ENCODE data around the gene RNASE8.

Gene RNASE8

GRCh38 chr14:21072781-21073339, 15.2 kb downstream of the RNASE8 start:
- DNase-seq (ENCODE audit: low read depth), result no peak

GRCh38 chr14:21073921-21074320, 16.3 kb downstream of the RNASE8 start:
- no peak for DNase-seq (ENCODE audit: low read depth)

DNA sequence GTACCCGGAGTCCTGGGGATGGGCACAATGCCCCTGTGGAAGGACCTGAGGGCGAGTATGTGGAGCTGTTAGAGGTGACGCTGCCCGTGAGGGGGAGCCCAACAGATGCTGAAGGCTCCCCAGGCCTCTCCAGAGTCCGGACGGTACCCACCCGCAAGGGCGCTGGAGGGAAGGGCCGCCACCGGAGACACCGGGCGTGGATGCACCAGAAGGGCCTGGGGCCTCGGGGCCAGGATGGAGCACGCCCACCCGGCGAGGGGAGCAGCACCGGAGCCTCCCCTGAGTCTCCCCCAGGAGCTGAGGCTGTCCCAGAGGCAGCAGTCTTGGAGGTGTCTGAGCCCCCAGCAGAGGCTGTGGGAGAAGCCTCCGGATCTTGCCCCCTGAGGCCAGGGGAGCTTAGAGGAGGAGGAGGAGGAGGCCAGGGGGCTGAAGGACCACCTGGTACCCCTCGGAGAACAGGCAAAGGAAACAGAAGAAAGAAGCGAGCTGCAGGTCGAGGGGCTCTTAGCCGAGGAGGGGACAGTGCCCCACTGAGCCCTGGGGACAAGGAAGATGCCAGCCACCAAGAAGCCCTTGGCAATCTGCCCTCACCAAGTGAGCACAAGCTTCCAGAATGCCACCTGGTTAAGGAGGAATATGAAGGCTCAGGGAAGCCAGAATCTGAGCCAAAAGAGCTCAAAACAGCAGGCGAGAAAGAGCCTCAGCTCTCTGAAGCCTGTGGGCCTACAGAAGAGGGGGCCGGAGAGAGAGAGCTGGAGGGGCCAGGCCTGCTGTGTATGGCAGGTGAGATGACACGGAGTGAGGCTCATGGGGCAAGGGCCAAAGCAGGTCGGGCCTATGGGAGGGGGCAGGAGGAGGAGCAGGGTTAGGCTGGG, 17.0 kb downstream of the RNASE8 start:
- no peak for DNase-seq (ENCODE audit: low read depth)

GRCh38 chr14:21075719-21076437, 18.3 kb downstream of the RNASE8 start:
- DNase-seq (ENCODE audit: low read depth), result no peak

DNA sequence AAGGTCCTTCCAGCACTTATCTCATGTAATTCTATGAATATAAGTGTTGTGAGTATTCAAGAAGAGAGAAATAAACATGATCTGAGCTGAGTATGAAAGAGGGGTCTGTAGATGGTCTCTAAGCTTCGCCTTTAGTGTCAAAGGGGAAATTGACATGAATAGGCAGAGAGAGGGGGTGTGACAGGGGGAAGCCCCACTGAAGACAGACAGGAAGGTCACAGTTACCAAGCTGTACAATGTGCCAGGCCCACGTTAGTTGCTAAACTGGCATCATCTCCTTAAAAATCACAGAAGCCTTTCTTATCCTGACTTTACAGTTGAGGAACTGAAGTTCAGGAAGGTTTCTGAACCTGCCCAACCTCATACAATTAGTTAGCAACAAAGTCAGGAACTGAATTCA, 20.1 kb downstream of the RNASE8 start:
- DNase-seq (ENCODE audit: low read depth), result no peak

DNA sequence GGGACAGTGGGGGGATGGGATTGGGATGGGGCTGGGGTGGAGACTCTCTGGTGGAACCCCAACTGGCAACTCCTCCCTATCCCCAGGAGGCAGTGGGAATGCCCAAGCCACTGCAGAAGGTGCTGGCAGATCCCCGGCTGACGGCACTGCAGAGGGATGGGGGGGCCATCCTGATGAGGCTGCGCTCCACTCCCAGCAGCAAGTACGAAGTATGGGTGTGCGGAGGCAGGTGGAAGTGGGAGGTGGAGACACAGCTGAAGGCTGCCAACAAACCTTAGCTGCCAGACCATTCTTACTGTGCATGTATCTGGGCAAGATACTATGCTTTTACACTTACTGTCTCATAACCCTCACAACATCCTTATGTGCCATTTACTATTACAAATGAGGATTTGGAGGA, 20.7 kb downstream of the RNASE8 start:
- no peak for DNase-seq (ENCODE audit: low read depth)

- DNase-seq (ENCODE audit: low read depth), result no peak
These were observed 21.1 kb downstream of the RNASE8 start for GRCh38 chr14:21078726-21079125.

- DNase-seq (ENCODE audit: low read depth), result no peak
These were observed 24.0 kb downstream of the RNASE8 start for GRCh38 chr14:21081521-21082142.

DNA sequence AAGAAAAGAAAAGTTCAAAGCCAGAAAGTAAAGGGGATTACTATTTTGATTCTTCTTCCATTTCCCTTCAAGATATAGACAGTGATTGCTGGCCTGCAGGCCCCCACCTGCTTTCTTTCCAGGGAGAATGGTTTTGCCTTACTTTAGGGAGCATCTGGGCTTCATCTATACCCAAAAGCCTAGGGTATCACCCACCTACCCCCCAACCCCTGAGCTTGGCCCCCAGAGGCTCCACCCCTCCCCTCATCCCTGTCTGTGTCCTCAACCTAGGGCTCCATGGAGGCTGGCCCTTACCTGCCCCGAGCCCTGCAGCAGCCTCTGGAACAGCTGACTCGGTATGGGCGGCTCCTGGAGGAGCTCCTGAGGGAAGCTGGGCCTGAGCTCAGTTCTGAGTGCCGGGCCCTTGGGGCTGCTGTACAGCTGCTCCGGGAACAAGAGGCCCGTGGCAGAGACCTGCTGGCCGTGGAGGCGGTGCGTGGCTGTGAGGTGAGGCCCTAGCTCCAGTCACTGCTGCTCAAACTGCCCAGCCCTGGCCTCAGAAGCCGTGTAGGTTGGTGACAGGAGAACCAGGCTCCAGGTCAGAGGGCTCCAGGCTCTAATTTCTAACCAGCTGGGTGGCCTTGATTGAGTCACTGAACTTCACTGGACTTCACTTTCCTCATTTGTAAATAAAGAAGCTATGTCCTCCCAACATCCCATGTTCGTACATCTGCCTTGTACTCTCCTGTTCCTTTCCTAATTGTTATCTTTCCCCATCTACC, 26.1 kb downstream of the RNASE8 start:
- no peak for DNase-seq (ENCODE audit: low read depth)

- DNase-seq (ENCODE audit: low read depth), result no peak
These were observed 26.8 kb downstream of the RNASE8 start for GRCh38 chr14:21084396-21084795.

DNA sequence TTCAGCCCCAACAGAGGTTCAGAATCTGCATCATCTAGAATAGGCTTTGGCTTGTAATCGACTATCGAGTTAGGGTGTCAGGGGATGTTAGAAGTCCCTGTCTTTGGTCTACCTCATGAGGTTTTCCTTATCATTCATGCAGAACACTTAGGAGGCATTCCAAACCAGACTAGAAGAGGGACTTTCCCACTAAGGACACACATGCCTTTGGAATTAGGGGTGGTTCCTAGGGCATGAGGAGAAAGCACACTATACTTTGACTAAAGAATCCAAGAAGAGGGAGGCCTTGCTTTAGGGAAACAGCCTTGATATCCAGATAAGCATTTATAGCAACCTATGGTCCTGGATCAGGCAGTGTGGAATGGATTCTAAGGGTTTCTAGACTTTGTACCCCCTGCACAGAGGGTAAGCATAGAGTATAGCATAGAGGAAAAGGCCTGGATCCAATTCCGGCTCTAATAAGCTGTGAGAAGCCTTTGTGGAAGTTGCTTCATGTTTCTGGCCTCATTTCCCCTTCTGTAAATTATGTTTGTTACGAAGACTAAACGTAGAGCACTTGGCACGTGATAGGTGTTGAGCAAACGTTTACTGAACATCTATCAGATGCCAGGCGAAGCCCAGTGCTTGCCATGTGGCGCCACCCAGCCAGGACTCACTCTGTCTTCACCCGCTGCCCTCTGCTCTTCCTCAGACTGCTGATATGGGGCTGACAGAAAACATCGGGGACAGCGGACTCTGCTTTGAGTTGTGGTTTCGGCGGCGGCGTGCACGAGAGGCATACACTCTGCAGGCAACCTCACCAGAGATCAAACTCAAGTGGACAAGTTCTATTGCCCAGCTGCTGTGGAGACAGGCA, 27.6 kb downstream of the RNASE8 start:
- peak; percentile 60 for DNase-seq (ENCODE audit: low read depth)

GRCh38 chr14:21086908-21087293, 29.3 kb downstream of the RNASE8 start:
- DNase-seq (ENCODE audit: low read depth), result no peak

DNA sequence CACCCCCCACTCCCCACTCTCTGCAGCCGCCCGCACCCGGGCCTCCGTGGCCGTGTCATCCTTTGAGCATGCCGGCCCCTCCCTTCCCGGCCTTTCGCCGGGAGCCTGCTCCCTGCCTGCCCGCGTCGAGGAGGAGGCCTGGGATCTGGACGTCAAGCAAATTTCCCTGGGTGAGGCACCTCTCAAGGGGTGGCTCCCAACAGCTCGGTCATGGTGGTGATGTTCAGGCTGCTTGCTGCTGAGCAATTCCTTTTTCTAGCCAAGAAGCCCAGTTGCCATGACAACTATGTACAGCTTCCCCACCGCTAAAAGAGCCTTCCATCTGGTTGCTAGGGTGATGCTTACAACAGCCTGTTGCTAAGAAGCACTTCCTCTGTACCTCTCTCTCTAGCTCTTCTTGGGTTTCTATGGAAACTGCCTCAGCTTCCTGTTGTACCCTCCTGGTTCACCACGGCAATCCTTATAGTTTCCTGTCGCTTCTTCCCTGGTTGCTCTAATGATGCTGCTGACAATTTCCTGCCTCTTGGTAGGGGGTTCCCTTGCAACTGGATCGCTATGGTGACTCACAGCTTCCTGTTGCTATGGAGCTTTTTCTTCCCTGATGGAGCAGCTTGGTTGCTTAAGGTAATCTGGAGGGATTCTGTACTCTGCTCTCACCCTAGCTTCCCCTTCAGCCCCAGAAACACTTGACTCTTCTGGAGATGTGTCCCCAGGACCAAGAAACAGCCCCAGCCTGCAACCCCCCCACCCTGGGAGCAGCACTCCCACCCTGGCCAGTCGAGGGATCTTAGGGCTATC, 29.9 kb downstream of the RNASE8 start:
- DNase-seq (ENCODE audit: low read depth), result peak; percentile 93

GRCh38 chr14:21088687-21089086, 31.1 kb downstream of the RNASE8 start:
- no peak for DNase-seq (ENCODE audit: low read depth)

DNA sequence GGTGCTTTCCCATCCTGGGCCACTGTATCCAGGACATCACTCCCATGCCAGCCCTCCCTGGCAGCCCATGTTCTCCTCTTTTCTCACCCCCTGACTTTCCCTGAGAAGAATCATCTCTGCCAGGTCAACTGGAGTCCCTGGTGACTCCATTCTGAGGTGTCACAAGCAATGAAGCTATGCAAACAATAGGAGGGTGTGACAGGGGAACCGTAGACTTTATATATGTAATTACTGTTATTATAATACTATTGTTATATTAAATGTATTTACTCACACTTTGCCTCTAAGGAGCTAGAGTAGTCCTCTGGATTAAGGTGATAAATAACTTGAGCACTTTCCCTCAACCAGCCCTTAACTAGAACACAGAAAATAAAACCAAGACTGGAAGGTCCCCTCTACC, 31.6 kb downstream of the RNASE8 start:
- DNase-seq (ENCODE audit: low read depth), result no peak

DNA sequence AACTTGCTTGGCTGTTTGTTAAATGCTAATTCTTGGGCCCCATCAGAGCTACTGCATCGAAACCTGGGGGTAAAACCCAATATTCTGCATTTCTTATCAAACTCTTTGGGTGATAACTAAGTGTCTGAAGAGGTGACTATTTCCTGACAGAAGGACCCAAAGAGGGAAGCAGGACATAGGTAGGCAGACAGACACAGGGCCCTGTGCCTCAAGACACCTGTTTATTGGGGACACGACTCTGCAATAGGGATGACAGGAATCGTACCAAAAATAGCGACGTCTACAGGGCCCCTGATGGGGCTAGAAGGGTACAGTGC, 32.2 kb downstream of the RNASE8 start:
- no peak for DNase-seq (ENCODE audit: low read depth)

DNA sequence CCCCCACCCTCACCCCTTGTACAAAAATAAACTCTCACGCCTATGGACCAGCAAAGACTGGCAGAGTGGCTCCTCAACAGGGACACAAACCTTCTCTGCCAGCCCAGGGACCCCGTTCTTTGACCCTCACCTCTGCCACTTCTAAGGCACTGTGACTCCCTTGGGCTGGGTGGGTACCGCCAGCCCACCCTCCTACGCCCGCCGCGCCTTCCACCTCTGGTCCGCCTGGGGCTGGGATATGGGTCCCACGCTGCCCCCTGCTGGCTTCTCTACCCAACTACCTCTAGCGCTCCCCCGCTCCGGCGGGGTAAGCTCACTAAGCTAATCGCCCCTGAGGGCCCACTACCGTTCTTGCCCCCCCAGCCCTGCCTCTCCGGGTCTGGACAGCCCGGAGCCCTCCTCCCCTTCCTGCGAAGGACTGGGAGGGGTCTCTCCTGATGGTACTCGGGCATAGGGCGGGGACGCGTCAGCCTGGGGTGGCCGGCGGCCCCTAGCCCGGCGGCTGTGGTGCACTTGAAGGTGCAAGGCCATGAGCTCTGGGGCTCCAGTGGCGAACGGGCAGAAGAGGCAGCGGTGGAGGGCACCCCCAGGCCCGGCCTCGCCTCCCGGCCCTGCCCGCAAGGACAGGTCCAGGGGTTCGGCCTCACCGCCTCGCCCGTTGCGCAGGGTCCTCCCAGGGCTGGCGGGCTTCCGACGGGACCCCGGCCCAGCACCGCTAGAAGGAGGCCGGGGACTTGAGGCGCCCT, 32.7 kb downstream of the RNASE8 start:
- DNase-seq (ENCODE audit: low read depth), result no peak

DNA sequence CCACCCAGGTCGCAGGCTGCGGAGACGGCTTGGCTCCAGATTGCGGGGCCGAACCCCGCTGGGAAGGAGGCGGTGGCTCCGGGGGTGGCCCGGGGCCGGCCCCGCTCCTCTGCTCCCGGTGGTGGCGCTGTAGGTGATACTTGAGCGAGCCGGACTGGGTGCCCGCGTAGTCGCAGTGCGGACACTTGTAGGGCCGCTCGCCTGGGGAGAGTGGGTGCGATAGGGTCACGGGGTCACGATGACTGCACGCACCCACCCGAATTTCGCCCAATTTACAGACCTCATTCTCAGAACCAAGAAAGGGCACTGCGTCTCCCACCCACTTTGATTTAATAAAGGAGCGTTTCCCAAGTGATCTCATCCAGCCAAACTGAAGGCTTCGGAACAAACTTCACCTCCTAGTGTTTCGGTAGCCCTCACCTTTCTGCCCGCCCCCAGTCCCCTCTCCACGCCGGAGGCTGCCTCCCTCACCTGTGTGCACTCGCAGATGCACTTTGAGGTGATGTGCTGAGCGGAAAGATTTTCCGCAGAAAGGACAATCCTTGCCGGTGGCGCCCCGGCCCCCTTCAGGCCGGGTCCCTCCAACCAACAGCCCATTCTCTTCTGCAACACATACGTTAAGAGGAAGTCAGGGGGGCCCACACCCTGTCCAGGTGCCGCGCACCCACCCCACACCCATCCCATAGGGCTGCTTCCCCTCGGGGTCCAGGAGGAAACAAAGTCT, 33.5 kb downstream of the RNASE8 start:
- DNase-seq (ENCODE audit: low read depth), result no peak

- no peak for DNase-seq (ENCODE audit: low read depth)
These were observed 34.2 kb downstream of the RNASE8 start for GRCh38 chr14:21091821-21092272.
